ENCODE results near the gene ZDHHC5.
A peak's percentile ranks its signal among the peaks of the same experiment; 100 is the strongest.
"Not testable (repeated sequence)": the region's sequence is repeated elsewhere in the genome, so short reads cannot be mapped to it uniquely, and the experiment has no call there.

ZDHHC5 gene

DNA sequence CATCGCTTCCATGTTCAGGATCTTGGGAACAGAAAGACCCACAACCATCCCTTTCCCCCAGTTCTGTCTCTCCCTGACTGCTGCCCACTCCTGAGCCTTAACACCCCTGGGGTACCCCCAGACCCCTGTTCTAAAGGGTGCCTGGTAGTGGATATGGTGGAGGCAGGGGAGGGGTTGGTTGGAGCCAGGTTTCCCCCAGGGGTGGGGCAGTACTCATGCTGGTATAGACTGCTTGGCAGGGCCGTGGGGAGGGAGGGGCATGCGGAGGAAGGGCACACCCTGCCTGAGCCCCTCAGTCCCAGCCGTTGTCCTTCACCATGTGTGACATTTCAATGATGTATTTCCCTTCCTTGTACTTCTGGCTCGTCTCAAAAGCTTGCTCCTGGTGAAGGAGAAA lies 22.2 kb upstream of the ZDHHC5 start:
- DNase-seq, result no peak

DNA sequence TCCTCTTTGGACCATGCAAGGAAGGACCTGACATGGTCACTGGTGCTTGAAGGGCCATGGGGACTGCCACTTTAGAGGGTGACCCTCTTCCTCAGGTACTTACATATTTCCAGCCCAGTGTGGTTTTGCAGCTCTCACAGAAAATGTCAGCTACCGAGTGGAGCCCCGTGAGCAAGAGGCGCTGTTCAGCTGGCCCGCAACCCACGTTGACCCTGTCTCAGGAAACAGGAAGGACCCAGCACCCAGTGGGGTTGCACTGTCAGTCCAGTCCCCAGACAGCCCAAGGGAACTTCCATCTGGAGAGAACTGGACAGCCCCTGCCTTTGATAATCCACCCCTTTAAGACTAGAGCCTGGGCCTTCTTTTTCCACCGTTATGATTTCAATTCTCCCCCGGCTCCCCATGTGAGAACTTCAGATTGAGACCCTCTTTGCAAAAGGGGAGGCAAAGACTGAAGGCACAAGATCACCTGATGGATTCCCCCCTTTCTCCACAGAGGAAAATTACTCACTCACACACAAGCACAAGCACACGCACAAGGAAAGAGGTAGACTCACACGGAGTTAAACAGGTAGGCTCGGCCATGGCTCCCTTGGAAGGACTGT lies 21.6 kb upstream of the ZDHHC5 start:
- no peak for DNase-seq

DNA sequence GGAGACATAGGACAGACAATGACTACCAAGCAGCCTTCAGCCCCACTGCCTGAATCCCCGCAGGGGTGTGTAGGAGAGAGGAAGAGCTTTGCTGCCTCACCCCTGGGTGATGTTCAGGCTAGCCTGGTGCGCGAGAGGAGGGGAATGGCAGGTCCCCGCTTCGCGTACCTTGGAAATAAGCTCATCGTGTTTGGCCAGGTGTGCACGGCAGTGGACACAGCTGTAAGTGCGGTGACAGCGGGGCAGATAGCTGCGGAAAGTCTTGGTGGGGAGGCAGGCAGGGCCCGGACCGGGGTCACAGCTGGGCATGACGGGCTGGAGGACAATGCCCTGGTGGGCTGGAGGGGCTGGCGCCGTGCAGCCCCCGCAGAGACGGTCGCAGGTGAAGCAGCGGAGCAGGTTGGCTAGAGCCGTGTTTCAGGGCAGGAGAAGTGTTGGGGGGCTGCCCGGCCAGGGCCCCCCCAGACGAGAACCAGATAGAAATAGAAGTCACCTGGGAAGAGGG lies 21.1 kb upstream of the ZDHHC5 start:
- no peak for DNase-seq

DNA sequence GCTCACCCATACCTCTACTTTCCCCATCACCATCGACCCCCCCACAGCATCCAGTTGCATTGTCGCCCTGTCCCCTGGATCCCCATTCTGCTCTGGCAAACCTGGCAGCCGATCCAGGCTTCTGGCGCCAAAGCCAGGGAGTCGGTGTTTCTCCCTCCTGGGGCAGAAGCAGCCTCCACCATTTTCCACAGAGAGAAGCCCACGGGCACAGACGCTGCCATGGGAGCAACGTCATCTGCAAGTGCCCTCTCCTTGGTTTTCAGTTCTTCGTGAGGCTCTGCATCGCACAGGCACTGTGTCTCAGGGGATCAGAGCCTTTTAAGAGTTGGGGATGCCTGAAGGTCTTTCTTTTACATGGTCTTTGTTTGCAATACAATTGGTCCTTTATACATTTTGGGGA lies 20.5 kb upstream of the ZDHHC5 start:
- no peak for DNase-seq

DNA sequence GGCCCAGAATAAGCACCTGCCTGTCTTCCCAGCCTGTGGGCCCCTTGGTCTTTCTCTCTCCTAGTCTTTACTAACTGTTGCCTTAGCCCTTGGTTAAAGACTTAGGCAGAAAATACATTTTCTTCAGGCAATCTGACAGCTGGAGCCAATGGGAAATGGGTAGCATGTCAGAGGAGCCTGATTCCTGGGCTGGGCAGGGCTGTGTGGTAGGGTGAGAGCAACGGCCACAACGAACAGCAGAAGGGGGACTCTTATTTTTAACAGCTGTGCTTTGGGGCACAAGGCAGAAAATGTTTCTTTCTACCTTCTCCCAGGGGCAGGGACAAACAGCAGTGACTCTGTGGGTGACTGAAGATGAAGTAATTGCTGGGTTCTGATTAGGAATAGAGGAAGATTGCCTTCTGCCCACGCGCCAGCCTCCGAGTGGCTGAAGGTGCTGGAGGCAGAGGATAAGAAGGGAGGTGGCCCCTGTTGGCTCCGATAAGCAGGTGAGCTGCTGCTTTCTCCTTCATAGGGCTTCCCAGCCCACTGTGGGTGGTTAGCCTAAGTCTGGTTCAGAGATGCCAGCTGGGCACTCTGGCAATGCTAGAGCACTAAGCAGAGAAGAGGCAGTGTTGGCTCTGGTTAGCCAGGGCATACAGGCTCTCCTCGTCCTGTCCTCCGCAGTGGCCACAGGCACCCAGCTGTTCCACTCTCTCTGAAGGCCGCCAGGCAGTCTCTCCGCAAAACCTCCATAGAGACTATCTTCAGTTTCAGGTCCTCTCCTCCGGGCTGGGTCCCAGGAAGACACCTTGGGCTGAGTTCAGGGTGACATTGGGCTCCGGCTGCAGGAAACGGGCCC lies 19.7 kb upstream of the ZDHHC5 start:
- no peak for DNase-seq

DNA sequence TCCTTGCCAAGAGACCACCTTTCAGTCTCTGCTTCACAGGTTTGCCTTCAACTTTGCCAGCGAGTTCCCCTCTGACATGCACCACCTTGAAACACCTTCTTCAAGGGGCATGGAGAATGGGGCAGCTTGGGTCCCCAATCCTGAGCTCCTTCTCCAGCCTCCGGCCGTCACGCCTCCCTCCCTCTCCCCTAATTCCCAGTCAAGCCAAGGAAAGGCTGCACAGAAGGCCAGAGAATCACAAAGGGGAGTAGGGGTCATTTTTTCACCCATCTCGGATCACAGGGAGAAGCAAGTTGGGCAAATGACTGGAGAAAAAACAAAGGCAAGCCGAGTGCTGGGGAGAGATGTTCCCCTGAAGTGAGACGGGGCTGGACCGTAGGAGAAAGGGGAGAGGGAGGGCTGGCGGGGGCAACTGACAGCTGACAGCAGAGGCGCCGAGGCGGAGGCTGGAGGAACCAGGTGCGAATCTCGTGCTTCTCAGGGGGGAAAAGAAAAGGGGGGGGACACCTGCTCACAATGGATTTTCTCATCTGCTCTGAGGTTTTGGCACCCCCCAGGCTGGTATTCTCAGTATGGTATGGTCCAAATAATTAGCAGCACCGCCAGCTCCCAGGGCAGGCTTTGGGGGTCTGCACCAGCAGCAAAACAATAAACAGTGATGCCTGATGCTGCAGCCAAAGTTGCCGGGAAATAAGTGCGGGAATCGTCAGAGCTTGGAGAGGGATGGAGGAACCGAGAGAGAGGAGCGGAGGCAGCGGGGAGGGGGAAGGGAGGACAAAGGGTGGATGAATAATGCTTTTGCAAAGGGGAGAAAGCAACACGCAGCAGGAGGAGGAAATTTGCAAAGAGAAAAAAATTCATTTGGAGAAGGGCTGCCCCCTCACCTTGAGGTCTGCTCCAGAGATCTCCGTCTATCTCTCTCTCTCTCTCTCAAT lies 18.8 kb upstream of the ZDHHC5 start:
- DNase-seq, result no peak

DNA sequence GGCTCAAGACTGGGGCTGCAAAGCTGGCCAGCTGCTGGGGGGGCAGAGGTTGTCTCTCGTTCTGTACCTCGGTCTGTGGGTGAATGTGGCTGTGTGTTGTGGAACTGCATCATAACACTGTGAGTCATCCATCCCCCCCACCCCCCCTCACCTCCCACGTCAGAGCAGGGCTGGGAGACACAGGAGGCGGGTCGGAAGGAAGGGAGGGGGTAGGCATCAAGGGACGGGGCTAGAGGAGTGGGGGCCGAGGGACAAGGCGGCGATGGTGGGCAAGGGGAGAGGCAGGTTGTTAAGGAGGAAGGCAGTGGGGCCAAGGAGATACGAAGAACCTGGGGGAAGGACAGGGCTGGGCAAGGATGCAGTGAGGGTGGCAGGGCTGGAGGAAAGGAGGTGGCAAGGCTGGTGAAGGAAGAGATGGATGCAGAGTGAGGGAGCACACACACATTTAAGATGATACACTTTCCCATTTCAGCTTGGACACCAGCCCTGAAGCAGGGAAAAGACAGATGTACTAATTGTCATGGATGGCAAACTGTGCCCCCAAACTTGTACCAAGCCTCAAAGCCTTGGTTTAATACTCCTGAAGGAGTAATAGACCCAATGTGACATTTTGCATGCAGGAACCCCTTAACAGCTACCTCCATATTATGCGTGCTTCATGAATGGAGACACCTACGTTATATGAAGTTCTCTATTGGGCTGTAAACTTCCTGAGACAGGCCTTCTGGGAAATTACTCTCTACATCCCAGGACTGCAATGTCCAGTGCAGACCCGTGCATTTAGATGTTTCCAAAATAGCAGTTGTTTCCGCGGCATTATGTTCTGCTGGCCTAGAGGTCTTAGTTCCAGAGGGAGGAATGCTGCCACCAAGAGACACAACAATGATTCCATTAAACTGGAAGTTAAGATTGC lies 17.8 kb upstream of the ZDHHC5 start, which contains the start of gene YPEL4:
YPEL4 (minus strand) TSS at position 87 of the 913 bp plus-strand sequence. CDS start 2,805 bp downstream, outside the sequence.
- DNase-seq, result peak; percentile 64

DNA sequence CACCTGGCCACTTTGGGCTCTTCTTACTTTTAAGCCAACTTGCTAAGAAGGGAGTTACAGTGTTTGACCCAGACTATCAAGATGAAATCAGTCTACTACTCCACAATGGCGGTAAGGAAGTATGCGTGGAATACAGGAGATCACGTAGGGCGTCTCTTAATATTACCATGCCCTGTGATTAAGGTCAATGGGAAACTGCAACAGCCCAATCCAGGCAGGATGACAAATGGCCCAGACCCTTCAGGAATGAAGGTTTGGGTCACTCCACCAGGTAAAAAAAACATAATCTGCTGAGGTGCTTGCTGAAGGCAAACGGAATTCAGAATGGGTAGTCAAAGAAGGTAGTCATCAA lies 17.2 kb upstream of the ZDHHC5 start:
- DNase-seq, result no peak

DNA sequence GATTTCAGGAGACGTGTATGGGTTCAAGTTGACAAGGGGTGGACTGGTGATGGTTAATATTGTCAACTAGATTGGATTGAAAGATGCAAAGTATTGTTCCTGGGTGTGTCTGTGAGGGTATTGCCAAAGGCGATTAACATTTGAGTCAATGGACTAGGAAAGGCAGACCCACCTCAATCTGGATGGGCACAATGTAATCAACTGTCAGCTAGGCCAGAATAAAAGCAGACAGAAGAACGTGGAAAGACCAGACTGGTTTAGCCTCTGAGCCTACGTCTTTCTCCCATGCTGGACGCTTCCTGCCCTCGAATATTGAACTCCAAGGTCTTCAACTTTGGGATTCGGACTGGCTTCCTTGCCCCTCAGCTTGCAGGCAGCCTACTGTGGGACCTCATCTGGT lies 16.5 kb upstream of the ZDHHC5 start:
- DNase-seq, result no peak

DNA sequence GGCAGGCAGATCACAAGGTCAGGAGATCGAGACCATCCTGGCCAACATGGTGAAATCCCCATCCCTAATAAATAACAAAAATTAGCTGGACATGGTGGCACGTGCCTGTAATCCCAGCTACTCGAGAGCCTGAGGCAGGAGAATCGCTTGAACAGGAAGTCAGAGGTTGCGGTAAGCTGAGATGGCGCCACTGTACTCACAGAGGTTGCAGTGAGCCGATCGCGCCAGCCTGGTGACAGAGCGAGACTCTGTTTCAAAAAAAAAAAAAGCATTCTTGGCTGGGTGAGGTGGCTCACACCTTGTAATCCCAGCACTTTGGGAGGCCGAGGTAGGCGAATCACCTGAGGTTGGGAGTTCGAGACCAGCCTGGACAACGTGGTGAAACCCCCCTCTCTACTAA lies 15.7 kb upstream of the ZDHHC5 start:
- not testable (repeated sequence) for DNase-seq

DNA sequence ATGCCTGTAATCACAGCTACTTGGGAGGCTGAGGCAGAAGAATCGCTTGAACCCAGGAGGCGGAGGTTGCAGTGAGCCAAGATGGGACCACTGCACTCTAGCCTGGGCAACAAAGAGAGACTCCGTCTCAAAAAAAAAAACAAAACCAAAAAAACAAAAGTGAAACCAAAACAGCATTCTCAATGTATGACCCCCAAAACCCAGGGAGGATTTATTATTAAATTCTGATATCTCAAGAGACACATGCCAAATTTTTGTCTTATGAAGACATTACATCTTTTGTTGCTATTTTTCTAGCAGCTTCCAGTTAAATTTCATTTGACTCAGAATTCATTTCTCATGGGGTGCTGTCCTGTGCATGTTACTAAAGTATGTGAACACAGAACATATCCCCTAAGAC lies 15.3 kb upstream of the ZDHHC5 start:
- DNase-seq, result no peak

DNA sequence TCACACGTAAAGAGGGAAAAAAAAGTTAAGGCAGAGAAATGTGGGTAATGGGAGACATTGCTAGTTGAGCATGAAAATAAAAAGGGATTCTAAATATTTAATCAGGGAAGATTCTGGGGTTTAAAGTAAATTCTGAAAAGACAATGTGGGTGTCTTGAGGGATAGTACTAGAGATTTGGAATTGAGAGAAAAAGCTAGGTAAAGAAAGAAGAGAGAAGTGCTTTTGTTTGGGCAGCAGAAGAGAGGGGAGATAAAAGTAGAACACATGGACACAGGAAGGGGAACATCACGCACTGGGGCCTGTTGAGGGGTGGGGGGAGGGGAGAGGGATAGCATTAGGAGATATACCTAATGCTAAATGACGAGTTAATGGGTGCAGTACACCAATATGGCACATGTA lies 14.8 kb upstream of the ZDHHC5 start:
- DNase-seq, result no peak

DNA sequence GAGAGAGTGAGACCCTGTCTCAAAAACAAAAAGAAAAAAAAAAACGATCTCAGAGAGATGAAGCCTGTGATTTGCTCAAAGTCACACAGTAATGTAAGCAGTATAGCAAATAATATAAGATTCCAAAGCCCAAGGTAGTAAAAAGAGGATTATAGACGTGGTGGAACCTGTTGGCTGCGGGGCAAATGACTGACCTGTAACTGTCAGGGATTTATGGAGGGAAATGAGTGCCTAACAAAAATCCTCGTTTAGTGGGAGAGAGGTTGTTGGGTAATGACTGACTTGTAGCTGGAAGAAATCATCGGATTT lies 11.1 kb upstream of the ZDHHC5 start:
- DNase-seq, result no peak

DNA sequence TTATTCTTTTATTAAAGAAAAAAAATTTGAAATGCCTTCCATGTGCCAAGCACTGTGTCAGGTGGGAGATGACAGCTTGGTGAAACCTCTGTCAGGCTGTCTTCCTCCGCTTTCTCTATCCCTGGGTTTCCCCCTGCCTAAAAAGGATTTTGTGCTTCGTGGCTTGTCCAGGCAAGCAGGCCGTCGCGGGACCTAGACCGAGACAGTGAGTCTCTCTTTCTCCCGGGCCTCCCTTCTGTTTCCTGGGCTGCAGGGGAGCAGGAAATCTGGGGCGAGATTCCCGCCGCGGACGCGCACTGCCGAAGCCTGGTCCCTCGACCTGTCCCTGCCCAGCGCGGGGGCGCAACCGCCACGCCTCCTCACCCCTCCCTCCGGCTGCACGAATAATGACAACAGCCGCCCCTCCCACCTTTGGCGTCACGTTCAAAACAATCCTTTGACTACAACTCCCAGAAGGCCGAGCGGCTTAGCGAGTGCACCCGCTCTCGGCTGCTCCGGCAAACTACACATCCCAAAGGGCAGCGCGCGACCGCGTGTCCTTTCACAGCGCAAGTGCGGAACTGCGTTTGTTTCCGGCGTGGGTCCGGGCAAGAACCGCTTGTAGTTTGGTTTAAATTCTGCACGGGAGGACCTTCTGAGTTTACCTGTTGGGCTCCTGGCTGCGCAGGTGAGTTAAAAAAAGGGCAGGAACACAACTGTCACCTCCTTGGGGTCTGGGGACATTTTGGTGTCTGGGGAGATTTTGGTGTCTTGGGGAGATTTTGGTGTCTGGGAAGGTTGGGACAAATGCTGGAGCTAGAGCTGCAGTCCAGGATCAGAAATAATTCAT lies 10.5 kb upstream of the ZDHHC5 start, which contains the start of gene CLP1:
CLP1 (plus strand) TSS at position 569 of the 829 bp plus-strand sequence. CDS start 1,715 bp downstream, outside the sequence.
- DNase-seq, result peak; percentile 96

DNA sequence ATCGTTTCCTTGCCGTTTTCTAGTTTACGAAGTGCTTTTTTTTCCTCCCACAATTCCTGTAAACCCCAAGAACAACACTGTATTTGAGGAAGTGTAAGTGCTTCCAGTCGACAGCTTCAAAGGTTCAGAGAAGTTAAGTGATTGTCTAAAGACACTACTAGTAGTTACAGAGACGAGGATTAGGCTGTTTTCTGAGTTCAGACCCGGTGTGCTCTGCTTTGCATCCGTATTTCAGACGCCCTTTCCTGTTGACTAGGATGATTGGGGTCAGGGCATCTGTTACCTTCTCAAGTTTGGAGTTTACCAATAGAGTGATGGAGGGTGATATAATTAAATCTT lies 9.9 kb upstream of the ZDHHC5 start:
- DNase-seq, result no peak

DNA sequence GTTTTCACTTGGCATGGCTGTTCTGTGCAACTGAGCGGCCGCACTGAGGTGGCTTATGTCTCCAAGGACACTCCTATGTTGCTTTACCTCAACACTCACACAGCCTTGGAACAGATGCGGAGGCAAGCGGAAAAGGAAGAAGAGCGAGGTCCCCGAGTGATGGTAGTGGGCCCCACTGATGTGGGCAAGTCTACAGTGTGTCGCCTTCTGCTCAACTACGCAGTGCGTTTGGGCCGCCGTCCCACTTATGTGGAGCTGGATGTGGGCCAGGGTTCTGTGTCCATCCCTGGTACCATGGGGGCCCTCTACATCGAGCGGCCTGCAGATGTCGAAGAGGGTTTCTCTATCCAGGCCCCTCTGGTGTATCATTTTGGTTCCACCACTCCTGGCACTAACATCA lies 8.2 kb upstream of the ZDHHC5 start:
- no peak for DNase-seq

DNA sequence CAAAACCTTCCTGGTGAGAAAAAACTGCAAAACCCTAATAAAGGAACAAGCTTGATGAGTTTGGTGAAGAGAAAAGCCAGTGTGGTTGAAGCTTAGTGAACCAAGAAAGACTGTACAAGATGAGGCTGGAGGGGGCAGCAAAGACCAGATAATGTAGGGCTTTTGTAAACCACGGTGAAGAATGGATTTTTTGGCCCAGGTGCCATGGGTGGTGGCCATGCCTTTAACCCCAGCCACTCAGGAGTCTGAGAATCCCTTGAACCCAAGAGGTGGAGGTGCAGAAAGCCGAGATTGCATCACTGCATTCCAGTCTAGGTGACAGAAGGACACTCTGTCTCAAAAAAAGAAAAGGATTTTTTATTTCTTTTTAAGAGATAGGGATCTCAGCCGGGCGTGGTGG lies 5.0 kb upstream of the ZDHHC5 start:
- DNase-seq, result no peak

DNA sequence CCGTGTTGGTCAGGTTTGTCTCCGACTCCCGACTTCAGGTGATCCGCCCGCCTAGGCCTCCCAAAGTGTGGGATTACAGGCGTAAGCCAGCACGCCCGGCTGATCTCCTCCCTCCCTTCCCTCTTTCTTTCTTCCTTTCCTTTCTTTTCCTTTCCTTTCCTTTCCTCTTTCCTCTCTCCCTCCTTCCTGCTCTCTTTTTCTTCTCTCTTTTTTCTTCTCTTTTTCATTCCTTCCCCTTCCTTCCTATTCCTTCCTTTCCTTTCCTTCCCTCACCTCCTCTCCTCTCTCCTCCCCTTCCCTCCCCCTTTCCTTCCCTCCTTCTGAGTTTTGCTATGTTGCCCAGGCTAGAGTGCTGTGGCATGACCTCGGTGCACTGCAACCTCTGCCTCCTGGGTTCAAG lies 3.9 kb upstream of the ZDHHC5 start:
- no peak for DNase-seq

DNA sequence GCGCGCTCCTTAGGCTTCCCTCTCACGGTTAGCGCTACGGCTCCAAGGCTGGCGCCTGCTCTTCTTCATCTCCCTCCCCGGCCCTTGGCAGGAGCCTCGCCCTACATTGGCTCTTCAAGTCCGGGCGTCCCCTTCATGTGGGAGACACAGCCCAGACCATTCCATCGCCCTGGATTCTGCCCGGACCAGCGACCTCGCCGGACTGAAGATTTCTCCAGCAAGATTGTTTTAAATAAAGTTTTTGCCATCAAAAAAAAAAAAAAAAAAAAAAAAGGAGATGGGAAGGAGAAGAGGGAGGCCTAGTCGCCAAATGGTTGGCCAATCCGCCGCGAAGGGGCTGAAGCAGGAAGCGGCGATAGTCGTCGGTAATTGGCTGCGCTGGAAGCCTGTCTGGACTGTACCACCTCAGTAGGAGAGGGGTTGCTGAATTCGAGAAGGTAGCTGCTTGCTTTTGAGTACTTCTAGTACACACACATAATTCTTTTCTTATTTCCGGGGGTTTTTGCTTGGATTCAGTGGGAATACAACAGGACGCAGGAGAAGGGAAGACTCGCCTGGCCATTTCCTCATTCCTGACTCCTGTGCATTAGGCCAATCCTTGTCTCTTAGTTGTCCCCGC lies 688 bp upstream of the ZDHHC5 start:
- DNase-seq, result peak; percentile 95

DNA sequence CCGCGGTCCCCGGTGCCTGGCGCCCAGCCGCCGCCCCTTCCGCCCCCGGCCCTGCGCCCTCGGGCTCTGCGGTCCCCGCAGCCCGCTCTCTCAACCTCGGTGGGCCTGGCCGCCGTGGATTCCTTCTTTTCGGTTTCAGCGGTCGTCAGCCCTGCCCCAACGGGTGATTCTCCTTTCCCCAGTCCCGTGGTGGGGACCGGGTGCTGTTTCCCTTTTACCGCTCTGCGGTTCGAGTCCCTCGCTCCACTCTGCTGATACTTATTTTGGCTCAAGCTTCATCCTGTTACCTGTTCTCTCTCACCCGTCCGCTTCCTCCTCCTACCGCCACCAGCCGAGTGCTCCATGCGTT lies 494 bp downstream of the ZDHHC5 start:
- no peak for DNase-seq

DNA sequence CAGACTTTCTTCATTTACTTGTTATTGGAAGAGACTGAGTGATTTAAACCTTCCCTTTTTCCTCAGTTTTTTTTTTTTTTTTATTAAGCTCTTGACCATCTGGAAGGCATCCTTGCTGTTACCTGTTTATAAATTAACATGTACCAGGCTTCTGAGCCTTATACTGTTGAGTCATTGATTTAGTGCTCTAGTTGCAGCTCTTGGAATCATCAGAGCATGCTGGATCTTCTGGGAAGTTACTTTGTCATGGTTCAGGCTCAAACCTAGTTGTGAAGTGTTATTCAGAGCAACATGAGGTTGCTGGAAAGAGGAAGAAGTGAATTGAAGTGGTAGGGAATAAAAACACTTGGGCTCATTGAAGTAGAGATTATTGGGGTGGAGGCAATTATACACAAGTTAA lies 6.3 kb downstream of the ZDHHC5 start:
- no peak for DNase-seq

Measured in T1000 (cell line).